HG03159 (cell line): Measurements from ENCODE around the gene PDK1.

Source experiments
- ATAC-seq: cut with Tn5 transposase; IDR thresholded peaks from one replicate; pipeline ENCODE4 v1.9.1; 2021; ENCODE audit warnings: mild to moderate bottlenecking, moderate library complexity; ENCODE audit not compliant: unreplicated experiment

PDK1 gene

DNA sequence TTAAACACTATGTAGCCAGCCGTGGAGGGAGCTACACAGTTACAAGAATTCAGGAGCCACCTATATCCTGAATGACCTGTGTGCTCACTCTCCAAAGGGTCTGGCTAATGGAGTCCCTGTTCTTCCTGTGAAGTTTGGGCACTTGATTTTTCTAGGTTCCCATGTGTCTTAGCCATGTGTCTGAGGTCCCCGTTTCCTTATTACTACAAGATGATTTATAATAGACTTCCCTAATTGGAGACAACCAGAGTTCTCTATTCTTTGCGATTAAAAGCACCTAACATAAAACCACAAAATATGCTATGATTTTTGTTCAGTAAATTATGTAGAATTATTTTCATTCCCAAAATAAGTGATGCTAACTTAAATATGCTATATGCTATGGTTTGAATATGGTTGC lies 83.4 kb downstream of the PDK1 start:
- no peak for ATAC-seq

DNA sequence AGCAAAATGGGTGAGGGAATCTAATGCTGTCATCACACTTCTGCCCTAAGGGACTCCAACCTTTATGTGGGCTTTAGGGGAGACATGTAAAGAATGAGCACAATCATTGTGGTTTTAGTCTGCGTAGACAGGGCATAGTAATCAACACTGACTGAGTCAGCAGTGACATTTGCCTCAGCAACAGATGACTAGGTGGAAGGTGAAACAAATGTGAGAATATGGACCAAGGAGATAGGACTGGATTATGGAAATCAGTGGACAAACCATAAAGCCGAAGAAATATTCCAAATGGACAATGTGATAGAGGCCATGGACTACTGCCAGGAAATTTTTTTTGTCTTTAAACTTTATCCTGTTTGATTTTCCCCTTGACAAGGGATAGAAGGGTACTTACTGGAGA lies 83.9 kb downstream of the PDK1 start:
- ATAC-seq = no peak

DNA sequence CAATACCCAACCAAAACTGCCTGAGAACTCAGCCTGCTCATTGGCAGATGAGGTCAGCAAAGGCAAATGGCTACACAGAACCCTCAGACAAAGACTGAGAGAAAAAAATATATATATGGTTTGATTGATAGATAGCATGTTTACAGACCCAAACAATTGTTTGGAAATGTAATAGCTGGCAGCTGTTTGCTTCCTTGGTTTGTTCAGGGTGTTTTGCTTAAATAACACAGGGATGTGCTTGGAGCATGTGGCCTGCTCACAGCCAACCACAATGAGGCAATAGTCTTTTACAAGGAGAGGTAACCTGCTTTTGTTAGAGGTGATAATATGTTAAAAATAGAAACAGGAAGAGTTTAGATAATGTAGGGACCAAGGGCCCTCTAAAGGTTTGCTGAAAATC lies 84.5 kb downstream of the PDK1 start:
- no peak for ATAC-seq

- no peak for ATAC-seq
Observed at GRCh38 chr2:172642301-172643020, 86.6 kb downstream of the PDK1 start.

DNA sequence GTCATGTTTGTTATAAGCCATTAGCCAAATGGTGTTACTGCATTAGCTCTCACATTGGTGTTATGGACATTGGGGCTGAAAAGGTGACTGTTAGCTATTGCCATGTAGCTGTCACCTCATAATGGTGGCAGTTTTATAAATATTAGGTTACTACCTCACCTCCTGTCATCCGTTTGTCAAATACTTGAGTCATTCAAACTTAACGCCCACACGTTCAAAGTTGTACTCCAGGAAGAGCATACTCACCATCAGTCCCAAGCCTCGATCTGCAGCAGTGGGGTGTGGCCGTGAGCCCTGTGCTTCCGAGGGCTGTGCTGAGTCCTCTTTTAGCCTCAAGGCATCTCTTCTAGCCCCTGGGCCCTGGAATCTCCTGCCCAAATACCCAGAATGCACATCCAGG lies 87.3 kb downstream of the PDK1 start:
- no peak for ATAC-seq

GRCh38 chr2:172647439-172647838 lies 91.5 kb downstream of the PDK1 start:
- no peak for ATAC-seq

- ATAC-seq = no peak
Observed at GRCh38 chr2:172655091-172655837, 99.4 kb downstream of the PDK1 start.

DNA sequence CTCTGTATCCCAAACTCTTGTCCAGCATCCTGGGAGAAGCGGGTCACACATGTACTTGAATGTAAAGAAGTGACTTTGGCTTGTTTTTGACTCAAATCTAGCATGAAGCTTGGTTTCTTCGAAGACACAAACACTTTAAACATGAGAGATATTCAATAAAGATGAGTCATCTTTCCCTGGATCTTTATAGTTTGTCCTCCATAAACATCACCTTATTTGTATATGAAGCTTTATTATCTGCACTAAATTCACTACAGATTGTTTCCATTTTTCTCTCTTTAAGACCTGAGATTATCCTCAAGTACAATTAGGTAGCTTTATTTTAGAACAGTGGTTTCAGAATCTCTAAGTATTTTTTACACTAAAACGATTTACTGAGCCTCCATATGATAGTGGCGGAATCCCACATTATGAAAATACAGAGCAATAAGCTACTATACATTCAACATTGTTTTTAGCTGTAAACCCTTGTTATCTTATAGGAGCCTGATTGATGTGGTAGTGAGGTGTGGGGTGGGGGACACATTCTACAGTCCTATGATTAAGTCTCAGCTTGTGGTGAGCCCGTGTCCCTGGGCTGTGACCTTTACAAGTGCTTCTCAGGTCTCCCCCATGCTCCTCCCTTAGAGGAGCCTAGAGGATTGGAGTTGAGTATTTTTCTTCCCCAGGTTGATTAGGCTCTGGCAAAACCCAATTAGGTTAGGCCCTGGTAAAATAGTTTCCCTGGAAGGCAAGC lies 100.1 kb downstream of the PDK1 start:
- ATAC-seq = no peak
